Karpas-422 (cell line): ENCODE measurements around the gene MRPL21. TPM values are rescaled to one million over a fixed set of nuclear protein-coding genes. Genes with fewer than 3 reads are reported as not detected.

Experiments used
- DNase-seq: peaks from one replicate; pipeline ENCODE4 v3.0.0-alpha.2; 2015
- H2AFZ ChIP-seq: fragments of 200-600 bp; sonication (generic); 2 replicates; pipeline ENCODE4 v1.6.1; 2014; ENCODE audit warnings: antibody characterized with exemption, low read length, mixed read lengths
- H3K27ac ChIP-seq: fragments of 200-600 bp; sonication (generic); 2 replicates; pipeline ENCODE4 v1.5.1; 2014; ENCODE audit warnings: mild to moderate bottlenecking, low read length, moderate library complexity
- H3K27me3 ChIP-seq: fragments of 200-600 bp; sonication (generic); 2 replicates; pipeline ENCODE4 v1.6.1; 2014; ENCODE audit warnings: low read length, mixed read lengths
- H3K36me3 ChIP-seq: fragments of 200-600 bp; sonication (generic); 2 replicates; pipeline ENCODE4 v1.6.1; 2014; ENCODE audit warnings: low read length, mixed read lengths; ENCODE audit not compliant: insufficient read depth
- H3K4me1 ChIP-seq: fragments of 200-600 bp; sonication (generic); 2 replicates; pipeline ENCODE4 v1.6.1; 2014; ENCODE audit warnings: mild to moderate bottlenecking, low read length, mixed read lengths
- H3K4me2 ChIP-seq: fragments of 200-600 bp; sonication (generic); 2 replicates; pipeline ENCODE4 v1.6.1; 2014; ENCODE audit warnings: low read length, low read depth, mild to moderate bottlenecking; ENCODE audit not compliant: poor library complexity, severe bottlenecking
- H3K4me3 ChIP-seq: fragments of 200-600 bp; sonication (generic); 2 replicates; pipeline ENCODE4 v1.5.1; 2014; ENCODE audit warnings: mild to moderate bottlenecking, antibody characterized with exemption, low read length, mixed read lengths
- H3K79me2 ChIP-seq: fragments of 200-600 bp; sonication (generic); 2 replicates; pipeline ENCODE4 v1.6.1; 2014; ENCODE audit warnings: mild to moderate bottlenecking, low read length, mixed read lengths
- H3K9ac ChIP-seq: fragments of 200-600 bp; sonication (generic); 2 replicates; pipeline ENCODE4 v1.6.0; 2014; ENCODE audit warnings: low read length
- H3K9me2 ChIP-seq: fragments of 200-600 bp; sonication (generic), shearing (Covaris generic); replicated peaks from 2 replicates; pipeline ENCODE4 v1.6.0; 2014; ENCODE audit warnings: mild to moderate bottlenecking, low read length, moderate library complexity; ENCODE audit not compliant: insufficient read depth
- H3K9me3 ChIP-seq: fragments of 300-700, 200-600 bp; sonication (generic); 2 replicates; pipeline ENCODE4 v1.6.1; 2014; ENCODE audit warnings: low read length, mixed read lengths
- H4K20me1 ChIP-seq: fragments of 200-600 bp; sonication (generic); 2 replicates; pipeline ENCODE4 v1.6.1; 2014; ENCODE audit warnings: mild to moderate bottlenecking, antibody characterized with exemption, low read length, low read depth; ENCODE audit not compliant: insufficient read depth
- total RNA-seq: library from RNA; depleted of rRNA; stranded (reverse); fragments of >200 nt; shearing (Covaris generic); gene quantifications from 2 replicates; pipeline ENCODE4 v1.2.3, GENCODE V29; 2014; ENCODE audit warnings: low replicate concordance

Gene MRPL21
- total RNA-seq, 1 experiment from 2014 or later, result 121 TPM

DNA sequence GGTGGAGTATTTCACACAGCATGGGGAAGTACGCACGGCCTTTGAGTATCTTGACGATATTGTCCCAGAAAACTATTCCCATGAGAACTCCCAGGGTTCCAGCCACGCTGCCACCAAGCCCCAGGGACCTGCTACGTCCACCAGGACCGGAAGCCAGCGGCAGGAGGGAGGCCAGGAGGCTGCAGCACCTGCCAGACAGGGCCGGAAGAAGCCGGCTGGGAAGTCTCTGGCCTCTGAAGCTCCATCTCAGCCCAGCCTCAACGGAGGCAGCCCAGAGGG is 32.7 kb upstream of the MRPL21 start:
- no peaks in the 10 kb centered on the region for H3K4me1 ChIP-seq
- H3K9ac ChIP-seq, result no peak overlapping the region
- no peaks in the 10 kb centered on the region for H3K79me2 ChIP-seq
- H3K4me2 ChIP-seq, result no peak overlapping the region
- no peaks in the 10 kb centered on the region for H3K36me3 ChIP-seq
- no peaks in the 10 kb centered on the region for H4K20me1 ChIP-seq
- H3K27ac ChIP-seq, result no peak overlapping the region
- no peak overlapping the region for H2AFZ ChIP-seq
- H3K9me2 ChIP-seq, result no peaks in the 10 kb centered on the region
- no peak for DNase-seq
- no peak overlapping the region for H3K4me3 ChIP-seq
- H3K27me3 ChIP-seq, result no peaks in the 10 kb centered on the region
- no peaks in the 10 kb centered on the region for H3K9me3 ChIP-seq

DNA sequence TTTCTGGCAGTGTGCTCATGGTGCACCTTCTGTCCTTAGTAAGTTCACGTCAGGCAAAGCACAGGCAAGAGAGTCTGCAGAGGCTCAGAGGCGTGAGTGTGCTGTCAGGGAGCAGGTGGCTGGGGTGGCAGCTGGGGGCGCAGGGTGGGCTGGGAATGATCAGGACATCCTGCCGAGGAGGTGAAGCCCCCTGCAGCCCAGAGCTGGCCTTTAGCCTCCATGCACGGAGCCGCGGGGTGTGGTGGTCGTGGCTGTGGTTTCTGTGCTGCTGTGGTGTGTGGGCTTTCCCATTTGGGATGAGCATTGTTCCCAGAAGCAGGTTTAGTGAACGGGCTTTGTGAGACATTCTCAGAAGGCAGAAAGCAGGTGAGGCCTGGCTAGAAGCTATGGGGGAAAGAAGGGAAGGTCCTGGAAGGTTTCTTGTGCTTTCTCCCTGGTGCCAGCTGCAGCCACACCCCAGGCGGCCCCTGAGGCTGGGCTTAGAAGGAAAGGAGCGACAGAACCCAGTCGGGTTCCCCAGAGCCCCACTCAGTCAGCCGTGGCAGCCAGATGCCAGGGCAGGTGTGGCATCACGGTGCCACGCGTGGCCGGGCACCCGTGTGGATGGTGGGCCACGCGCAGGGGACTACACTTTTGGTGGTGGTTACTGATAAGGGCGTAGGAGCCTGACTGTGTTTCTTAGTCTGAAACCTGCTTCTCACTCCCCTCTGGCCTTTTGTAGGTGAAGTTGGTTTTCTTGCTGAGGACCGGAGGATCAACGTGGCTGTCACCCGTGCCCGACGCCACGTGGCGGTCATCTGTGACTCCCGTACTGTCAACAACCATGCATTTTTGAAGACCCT is 32.1 kb upstream of the MRPL21 start:
- no peak overlapping the region for H3K9ac ChIP-seq
- H3K4me1 ChIP-seq, result no peaks in the 10 kb centered on the region
- H3K4me2 ChIP-seq, result no peak overlapping the region
- no peaks in the 10 kb centered on the region for H3K36me3 ChIP-seq
- no peaks in the 10 kb centered on the region for H3K27me3 ChIP-seq
- H3K9me3 ChIP-seq, result no peaks in the 10 kb centered on the region
- no peak overlapping the region for H3K27ac ChIP-seq
- DNase-seq, result no peak
- H3K9me2 ChIP-seq, result no peaks in the 10 kb centered on the region
- no peak overlapping the region for H3K4me3 ChIP-seq
- H2AFZ ChIP-seq, result no peak overlapping the region
- no peaks in the 10 kb centered on the region for H3K79me2 ChIP-seq
- no peaks in the 10 kb centered on the region for H4K20me1 ChIP-seq

DNA sequence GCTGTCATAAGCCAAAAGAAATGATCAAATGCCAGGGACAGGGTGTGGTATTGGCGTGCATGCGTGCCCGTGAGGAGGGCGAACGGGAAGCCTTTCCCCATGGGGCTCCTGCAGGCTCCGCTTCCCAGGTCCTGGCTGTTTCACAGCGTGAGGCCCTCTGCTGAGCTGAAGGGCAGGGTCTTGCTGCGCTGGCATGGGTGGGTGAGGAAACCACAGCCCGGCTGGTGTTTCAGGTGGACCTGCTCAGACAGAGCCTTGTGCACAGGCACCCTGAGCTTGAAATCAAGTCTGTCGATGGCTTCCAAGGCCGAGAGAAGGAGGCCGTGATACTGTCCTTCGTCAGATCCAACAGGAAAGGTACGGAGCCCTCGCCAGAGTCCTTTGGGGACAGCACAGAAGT is 31.4 kb upstream of the MRPL21 start:
- Histone ChIP-seq H3K27ac (no peak overlapping the region), H3K27me3 (no peaks in the 10 kb centered on the region), H4K20me1 (no peaks in the 10 kb centered on the region), H2AFZ (no peak overlapping the region), H3K9me2 (no peaks in the 10 kb centered on the region), H3K4me2 (no peak overlapping the region), H3K4me1 (no peaks in the 10 kb centered on the region), H3K4me3 (no peak overlapping the region), H3K9ac (no peak overlapping the region), H3K9me3 (no peaks in the 10 kb centered on the region), H3K36me3 (no peaks in the 10 kb centered on the region), H3K79me2 (no peaks in the 10 kb centered on the region)
- DNase-seq, result no peak

DNA sequence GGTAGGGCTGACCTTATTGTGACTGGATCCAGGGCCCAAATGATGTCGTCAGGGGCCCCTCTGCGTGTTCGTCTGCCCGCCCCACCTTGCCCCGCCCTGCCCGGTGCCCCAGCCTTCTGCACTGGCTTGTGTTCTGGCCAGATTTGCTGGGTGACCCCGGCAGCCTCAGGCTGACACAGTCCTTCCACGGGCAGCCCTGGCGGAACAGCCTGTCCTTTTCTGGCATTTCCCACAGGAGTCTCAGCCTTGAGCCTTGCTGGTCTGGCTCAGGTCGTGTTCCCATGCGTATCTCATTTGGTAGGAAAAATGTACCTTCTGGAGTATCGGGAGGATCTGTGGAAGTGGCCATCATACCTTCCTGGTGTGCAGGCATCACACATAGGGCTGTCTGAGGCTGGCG is 31.0 kb upstream of the MRPL21 start:
- Histone ChIP-seq H3K4me2 (no peak overlapping the region), H3K27ac (no peak overlapping the region), H3K79me2 (no peaks in the 10 kb centered on the region), H3K36me3 (no peaks in the 10 kb centered on the region), H3K9ac (no peak overlapping the region), H3K4me3 (no peak overlapping the region), H3K27me3 (no peaks in the 10 kb centered on the region), H3K9me3 (no peaks in the 10 kb centered on the region), H2AFZ (no peak overlapping the region), H3K4me1 (no peaks in the 10 kb centered on the region), H3K9me2 (no peaks in the 10 kb centered on the region), H4K20me1 (no peaks in the 10 kb centered on the region)
- DNase-seq, result no peak

- Histone ChIP-seq H4K20me1 (no peaks in the 10 kb centered on the region), H3K9ac (no peak overlapping the region), H3K36me3 (no peaks in the 10 kb centered on the region), H2AFZ (no peak overlapping the region), H3K79me2 (no peaks in the 10 kb centered on the region), H3K9me2 (no peaks in the 10 kb centered on the region), H3K27ac (no peak overlapping the region), H3K9me3 (no peaks in the 10 kb centered on the region), H3K4me1 (no peaks in the 10 kb centered on the region), H3K4me2 (no peak overlapping the region), H3K27me3 (no peaks in the 10 kb centered on the region), H3K4me3 (no peak overlapping the region)
- DNase-seq, result no peak
These were observed 30.7 kb upstream of the MRPL21 start for GRCh38 chr11:68934321-68934645.

- Histone ChIP-seq H3K4me2 (no peak overlapping the region), H3K9ac (no peak overlapping the region), H3K27ac (no peak overlapping the region), H3K9me3 (no peaks in the 10 kb centered on the region), H4K20me1 (no peaks in the 10 kb centered on the region), H3K9me2 (no peaks in the 10 kb centered on the region), H3K27me3 (no peaks in the 10 kb centered on the region), H3K4me1 (no peaks in the 10 kb centered on the region), H3K4me3 (no peak overlapping the region), H3K79me2 (no peaks in the 10 kb centered on the region), H3K36me3 (no peaks in the 10 kb centered on the region), H2AFZ (no peak overlapping the region)
- DNase-seq, result no peak
These were observed 30.1 kb upstream of the MRPL21 start for GRCh38 chr11:68933605-68934320.

GRCh38 chr11:68932933-68933577 is 29.4 kb upstream of the MRPL21 start:
- Histone ChIP-seq H4K20me1 (no peaks in the 10 kb centered on the region), H2AFZ (no peak overlapping the region), H3K9me3 (no peaks in the 10 kb centered on the region), H3K4me3 (no peak overlapping the region), H3K4me1 (no peaks in the 10 kb centered on the region), H3K27ac (no peak overlapping the region), H3K9ac (no peak overlapping the region), H3K79me2 (0 out of 2 replicates have a peak, but pooled peaks cover 2% of the 10 kb centered on the region), H3K27me3 (no peaks in the 10 kb centered on the region), H3K4me2 (no peak overlapping the region), H3K9me2 (no peaks in the 10 kb centered on the region), H3K36me3 (no peaks in the 10 kb centered on the region)
- DNase-seq, result no peak

DNA sequence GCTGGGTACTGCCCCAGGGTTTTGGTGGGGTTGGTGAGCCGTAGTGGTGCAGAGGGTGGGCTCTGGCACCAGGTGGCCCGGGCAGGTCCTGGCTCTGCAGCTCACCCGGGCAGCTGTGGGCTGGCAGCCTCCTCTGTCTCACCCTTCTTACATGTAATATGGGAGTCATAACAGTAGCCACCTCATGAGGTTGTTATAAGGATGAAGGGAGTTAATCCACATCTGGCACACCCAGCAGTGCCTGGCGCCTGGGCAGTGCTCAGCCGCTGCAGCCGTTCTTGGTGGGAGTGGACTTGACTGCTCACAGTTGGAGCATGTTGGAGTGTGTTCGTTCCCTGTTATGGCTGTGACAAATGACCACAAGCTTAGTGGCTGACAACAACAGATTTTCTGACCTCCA is 28.7 kb upstream of the MRPL21 start:
- no peaks in the 10 kb centered on the region for H3K36me3 ChIP-seq
- no peak overlapping the region for H3K27ac ChIP-seq
- H4K20me1 ChIP-seq, result no peaks in the 10 kb centered on the region
- peaks cover 5% of the 10 kb centered on the region for H3K4me1 ChIP-seq
- H3K9ac ChIP-seq, result no peak overlapping the region
- H2AFZ ChIP-seq, result no peak overlapping the region
- H3K4me2 ChIP-seq, result no peak overlapping the region
- no peaks in the 10 kb centered on the region for H3K27me3 ChIP-seq
- no peak overlapping the region for H3K4me3 ChIP-seq
- no peak for DNase-seq
- H3K9me2 ChIP-seq, result no peaks in the 10 kb centered on the region
- no peaks in the 10 kb centered on the region for H3K9me3 ChIP-seq
- 0 out of 2 replicates have a peak, but pooled peaks cover 2% of the 10 kb centered on the region for H3K79me2 ChIP-seq
